NCI-H1694 treated with DMSO at 0.1 percent for 48 hours (cell line): ENCODE measurements around the gene MMS22L.
A peak's percentile ranks its signal among the peaks of the same experiment; 100 is the strongest.

ENCODE experiments used
- DNase-seq: peaks from one replicate; lab custom pipeline; 2025; lab: John Stamatoyannopoulos, UW

Gene MMS22L

GRCh38 chr6:97282726-97283617 lies at the start of gene MMS22L:
Gene MMS22L, minus strand, starts transcription at chr6:97283216. Its CDS starts 739 bp downstream, at chr6:97282477.
- DNase-seq, result peak; percentile 83

- no peak for DNase-seq
Observed at GRCh38 chr6:97322811-97323210, 39.8 kb upstream of the MMS22L start.

GRCh38 chr6:97322226-97322625 lies 39.2 kb upstream of the MMS22L start:
- DNase-seq, result no peak

GRCh38 chr6:97316978-97317377 lies 34.0 kb upstream of the MMS22L start:
- DNase-seq, result no peak

- no peak for DNase-seq
Observed at GRCh38 chr6:97312241-97312640, 29.2 kb upstream of the MMS22L start.

- DNase-seq, result no peak
Observed at GRCh38 chr6:97306544-97307320, 23.7 kb upstream of the MMS22L start.

GRCh38 chr6:97305414-97306066 lies 22.5 kb upstream of the MMS22L start:
- no peak for DNase-seq

- no peak for DNase-seq
Observed at GRCh38 chr6:97304701-97305100, 21.7 kb upstream of the MMS22L start.

GRCh38 chr6:97294451-97294850 lies 11.4 kb upstream of the MMS22L start:
- DNase-seq, result no peak

- DNase-seq, result no peak
Observed at GRCh38 chr6:97293198-97293696, 10.2 kb upstream of the MMS22L start.

GRCh38 chr6:97292671-97293070 lies 9.7 kb upstream of the MMS22L start:
- DNase-seq, result no peak

GRCh38 chr6:97291896-97292295 lies 8.9 kb upstream of the MMS22L start:
- no peak for DNase-seq

- DNase-seq, result no peak
Observed at GRCh38 chr6:97289332-97289731, 6.3 kb upstream of the MMS22L start.

- no peak for DNase-seq
Observed at GRCh38 chr6:97288188-97288587, 5.2 kb upstream of the MMS22L start.

- DNase-seq, result no peak
Observed at GRCh38 chr6:97282238-97282725, 734 bp downstream of the MMS22L start.

- no peak for DNase-seq
Observed at GRCh38 chr6:97280766-97281165, 2.2 kb downstream of the MMS22L start.

GRCh38 chr6:97275804-97276203 lies 7.2 kb downstream of the MMS22L start:
- no peak for DNase-seq

GRCh38 chr6:97269821-97270220 lies 13.2 kb downstream of the MMS22L start:
- no peak for DNase-seq

- DNase-seq, result no peak
Observed at GRCh38 chr6:97262676-97263075, 20.3 kb downstream of the MMS22L start.

GRCh38 chr6:97246842-97247241 lies 36.2 kb downstream of the MMS22L start:
- no peak for DNase-seq

GRCh38 chr6:97240222-97240621 lies 42.8 kb downstream of the MMS22L start:
- no peak for DNase-seq

- no peak for DNase-seq
Observed at GRCh38 chr6:97231911-97232310, 51.1 kb downstream of the MMS22L start.
